DMS53 (cell line): ENCODE measurements around the gene C19orf67.

ENCODE experiments used
- DNase-seq: peaks from one replicate; lab custom pipeline; 2025; lab: John Stamatoyannopoulos, UW

C19orf67 gene

DNA sequence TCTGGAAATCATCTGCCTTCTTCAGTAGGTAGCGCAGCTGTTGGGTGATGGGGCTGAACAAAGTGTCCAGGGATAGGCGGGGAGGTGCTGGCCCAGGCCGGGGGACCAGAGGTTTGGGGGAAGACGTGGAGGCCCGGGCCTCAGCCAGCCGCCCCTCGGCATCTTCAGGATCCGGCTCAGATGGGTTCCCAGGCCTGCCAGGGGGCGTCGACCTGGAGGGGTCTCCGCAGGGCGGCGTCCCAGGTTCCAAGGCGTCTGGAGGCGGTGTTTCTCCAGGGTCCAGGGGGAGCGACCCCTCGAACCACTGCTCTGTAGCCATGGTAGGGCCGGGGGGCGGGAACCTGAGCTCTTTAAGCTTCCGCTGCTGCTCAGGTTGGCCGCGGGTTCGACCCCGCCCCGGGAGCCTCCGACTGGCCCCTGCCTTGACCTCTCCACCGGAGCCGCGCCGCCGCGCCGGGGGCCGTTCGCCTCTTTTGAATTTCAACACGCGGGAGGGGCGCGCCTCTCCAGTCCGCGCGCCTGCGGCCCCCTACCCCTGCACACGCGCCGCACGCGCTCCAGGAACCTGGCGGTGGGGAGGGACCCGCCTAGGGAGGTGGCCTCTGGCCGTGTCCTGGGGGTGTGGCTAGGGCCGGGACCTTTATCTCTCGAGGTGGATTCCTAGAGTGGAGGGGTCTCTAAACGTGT lies at the start of gene C19orf67:
Gene C19orf67 (minus strand): TSS at position 475 of the 687 bp plus-strand sequence. CDS start 156 bp downstream, at position 319.
- DNase-seq, result no peak

GRCh38 chr19:14135355-14135754 lies 49.8 kb upstream of the C19orf67 start:
- no peak for DNase-seq

DNA sequence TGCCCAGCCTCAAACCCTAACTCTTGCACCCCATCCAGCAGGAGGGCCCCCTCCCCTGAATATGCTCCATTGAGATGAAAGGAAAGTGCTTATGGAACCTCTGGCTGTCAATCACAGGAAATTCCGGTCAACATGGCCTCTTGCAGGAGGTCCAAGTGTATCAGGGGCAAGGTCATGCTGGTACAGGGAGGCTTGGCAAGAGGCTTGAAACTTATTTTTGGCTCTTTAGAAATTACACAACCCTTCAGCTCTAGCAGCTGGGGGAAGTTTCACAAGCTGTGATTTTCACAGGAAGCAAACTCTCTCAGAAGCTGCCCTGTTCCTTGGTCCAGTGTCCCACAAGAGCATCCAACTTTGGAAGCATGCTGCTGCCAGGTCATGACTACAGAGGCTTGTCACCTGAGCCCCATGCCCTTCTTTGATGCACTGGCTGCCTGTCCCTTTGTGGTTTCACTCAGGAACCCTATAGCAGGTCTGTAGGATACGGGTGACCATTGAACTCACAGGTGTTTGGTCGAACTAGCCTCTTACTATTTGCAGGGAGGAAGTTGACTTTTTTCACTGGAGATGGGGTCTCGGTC lies 42.4 kb upstream of the C19orf67 start:
- no peak for DNase-seq

DNA sequence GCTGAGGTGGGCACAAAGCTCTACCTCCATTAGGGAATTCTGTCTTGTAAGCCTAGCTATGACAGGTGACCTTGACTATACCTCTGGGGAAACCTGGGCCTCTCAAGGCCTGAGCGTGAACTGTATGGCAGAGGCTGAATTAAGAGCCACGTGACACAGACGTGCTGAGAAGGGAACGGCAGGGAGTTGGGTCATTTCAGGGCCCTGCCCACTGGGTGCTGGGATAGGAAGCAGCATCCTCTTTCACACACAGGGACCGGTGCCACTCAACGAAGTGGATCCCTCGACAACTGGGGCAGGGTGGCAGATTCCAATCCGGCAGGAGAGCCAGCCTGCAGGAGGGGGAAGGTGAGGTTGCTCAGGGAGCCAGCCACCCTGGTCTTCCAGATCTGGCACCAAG lies 41.6 kb upstream of the C19orf67 start:
- DNase-seq, result no peak

DNA sequence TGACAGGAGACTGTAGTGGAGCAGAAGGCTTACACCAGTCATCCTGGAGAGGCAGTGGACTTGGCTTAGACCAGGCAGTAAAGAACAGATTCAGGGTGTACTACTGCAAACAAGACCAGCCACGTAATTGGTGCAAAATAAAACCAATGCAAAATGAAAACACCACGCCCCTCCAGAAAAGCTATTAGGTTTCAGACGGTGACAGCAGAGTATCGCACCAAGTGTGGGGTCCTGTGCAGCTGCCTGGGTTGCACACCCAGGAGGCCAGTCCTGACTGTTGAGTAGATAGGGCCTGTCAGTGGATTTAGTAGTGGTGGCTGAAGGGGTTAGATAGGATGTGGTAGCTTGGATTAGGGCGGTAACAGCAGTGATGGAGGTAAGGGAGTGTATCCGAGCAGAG lies 37.3 kb upstream of the C19orf67 start:
- DNase-seq, result no peak

GRCh38 chr19:14120497-14120780 lies 34.9 kb upstream of the C19orf67 start:
- no peak for DNase-seq

- peak; percentile 16 for DNase-seq
Measured at GRCh38 chr19:14119644-14120496, 34.3 kb upstream of the C19orf67 start.

DNA sequence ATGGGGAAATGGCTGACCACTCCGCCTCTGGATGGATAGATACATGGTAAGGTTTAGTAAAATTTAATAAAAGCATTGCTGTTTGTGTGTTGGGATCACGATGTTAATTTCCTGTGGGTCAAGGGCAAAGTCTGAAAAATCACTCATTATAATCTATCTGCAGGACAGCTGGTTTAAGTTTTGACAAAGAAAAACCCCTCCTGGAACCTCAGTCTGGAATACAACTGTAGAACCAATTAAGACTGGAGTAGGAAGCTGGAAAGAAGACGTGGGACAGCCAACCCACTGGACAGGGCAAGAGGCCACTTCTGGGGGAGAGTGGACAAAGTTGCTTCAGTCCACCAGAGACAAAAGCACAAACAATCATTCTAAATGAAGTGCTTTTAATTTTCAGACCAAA lies 33.6 kb upstream of the C19orf67 start:
- no peak for DNase-seq

GRCh38 chr19:14118165-14119051 lies 32.8 kb upstream of the C19orf67 start:
- peak; percentile 74 for DNase-seq

- peak; percentile 98 for DNase-seq
Measured at GRCh38 chr19:14117668-14118164, 32.1 kb upstream of the C19orf67 start, which contains the start of gene PRKACA. Gene PRKACA, minus strand, starts transcription at chr19:14117762. Its CDS starts 215 bp downstream, at chr19:14117547.

- peak; percentile 32 for DNase-seq
Measured at GRCh38 chr19:14116918-14117578, 31.5 kb upstream of the C19orf67 start.

GRCh38 chr19:14116525-14116917 lies 30.9 kb upstream of the C19orf67 start:
- DNase-seq, result no peak

DNA sequence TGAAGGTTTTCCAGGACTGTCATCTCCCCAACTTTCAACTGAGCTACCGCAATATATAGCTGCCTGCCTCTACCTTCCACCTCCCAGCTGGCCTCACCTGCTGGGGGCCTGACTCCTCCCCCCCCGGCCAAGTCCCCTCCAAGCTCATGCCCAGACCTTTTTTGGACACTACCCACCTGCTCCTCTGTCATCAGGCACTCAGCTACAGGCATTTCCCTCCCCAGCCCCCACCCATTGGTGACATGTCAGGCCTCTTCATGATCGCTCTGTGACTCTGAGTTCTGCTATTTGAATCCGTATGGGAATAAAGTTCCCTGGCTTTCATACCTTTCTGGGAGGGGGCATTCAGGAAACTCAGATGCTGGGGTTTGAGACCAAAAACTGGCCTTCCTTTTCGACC lies 30.2 kb upstream of the C19orf67 start:
- no peak for DNase-seq

- peak; percentile 53 for DNase-seq
Measured at GRCh38 chr19:14114854-14115253, 29.3 kb upstream of the C19orf67 start.

- no peak for DNase-seq
Measured at GRCh38 chr19:14114439-14114838, 28.9 kb upstream of the C19orf67 start.

DNA sequence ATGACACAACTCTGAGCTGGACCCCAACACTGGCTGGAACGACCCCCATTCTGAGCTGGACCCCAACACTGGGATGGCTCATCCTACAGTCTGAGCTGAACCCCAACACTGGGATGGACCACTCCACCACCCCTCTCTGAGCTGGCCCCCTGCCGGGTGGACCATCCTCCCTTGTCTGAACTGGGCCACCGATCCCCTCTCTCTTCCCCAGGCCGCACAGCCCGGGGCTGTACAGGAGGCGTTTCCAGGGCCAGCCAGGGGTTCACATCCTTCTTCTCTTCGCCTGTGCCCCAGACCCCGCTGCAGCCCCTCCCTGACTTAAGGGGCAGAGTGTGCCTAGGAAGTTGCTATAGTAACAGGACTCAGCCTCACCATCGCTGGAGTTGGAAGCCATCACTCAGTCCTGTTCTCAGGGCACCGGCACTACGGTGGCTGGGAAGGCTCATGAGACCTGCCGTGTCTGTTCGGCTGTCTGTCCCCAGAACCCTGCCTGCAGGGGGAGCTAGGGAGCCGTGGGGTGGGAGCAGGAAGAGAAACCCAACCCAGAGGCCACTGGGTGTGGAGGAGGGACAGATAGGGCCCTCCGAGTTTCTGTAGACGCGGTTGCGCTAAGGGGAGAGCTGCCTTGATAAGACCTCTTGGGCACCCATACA lies 28.3 kb upstream of the C19orf67 start:
- DNase-seq, result peak; percentile 61

- DNase-seq, result no peak
Measured at GRCh38 chr19:14112809-14113385, 27.3 kb upstream of the C19orf67 start.

DNA sequence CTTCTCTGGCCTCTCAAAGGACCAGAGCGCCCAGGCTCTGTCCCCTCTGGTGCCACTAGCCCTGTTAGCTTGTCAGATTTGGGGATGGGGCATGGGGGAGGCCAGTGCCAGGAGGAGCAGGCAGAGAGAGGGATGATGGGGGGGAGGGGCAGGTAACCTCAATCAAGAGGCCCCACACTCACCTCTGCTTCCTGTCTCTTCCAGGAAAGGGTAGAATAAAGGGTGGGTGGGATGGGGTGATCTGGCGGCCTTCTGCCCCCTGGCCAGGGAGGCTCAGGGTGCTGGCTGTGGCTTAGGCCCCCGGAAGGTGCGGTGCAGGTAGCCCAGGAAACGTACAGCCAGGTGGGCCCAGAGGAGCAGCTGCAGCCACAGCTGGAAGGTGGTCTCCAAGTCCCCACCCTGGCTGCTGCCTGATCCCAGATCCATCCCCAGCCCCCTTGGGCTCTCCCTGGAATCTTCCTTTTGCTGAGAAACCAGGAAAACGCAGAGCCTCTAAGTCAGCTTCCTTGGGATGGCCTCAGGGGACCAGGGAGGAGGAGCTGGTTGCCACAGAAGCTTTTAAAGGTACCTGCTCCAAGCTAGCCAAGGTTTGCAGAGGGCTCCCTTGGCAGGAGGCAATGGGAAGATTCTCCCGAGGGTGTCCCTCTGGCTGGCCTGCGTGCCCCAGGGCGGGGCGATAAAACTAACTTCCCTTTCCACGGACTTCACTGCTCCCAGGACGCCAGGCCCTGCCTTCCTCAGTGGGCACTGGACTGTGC lies 26.6 kb upstream of the C19orf67 start:
- no peak for DNase-seq

DNA sequence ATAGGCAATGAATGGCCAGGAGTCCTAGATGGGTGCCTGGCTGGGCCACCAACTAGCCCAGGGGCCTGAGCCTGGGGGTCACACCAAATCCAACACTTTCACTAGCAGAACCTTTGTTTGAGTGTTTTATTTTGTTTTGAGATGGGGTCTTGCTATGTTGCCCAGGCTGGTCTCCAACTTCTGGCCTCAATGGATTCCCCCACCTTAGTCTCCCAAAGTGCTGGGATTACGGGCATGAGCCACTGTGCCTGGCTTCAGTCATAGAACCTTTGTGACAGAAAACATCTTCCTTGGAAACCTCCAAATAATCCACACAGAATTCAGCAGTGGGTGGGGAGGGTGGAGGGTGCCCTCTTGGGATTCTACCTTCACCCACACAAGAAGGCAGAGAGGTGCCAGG lies 25.9 kb upstream of the C19orf67 start:
- DNase-seq, result no peak

- no peak for DNase-seq
Measured at GRCh38 chr19:14110650-14111049, 25.1 kb upstream of the C19orf67 start.
